Measurements from ENCODE around the gene CNKSR1.

CNKSR1 gene

DNA sequence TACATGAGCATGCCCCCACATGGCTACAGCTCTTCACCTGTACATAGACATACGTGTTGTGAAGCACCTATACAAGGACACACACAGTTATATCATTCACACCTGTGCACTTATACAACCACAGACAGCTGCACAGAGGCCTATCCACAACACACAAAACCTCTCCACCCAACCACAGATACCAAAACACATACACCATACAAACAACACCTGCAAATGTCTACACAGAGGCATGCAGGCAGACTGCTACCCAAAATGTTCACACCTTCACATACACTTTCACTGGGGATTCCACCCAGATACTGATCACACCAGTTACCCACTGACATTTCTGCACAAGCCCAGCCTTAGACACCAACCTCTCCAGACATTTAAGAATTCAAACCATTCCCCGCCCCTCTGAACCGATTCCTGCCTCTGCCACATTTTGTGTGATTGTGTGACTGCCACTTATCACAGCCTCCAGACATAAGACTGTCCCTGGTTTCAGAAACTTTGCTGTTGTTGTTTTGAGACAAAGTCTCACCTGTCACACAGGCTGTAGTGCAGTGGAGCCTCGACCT is 10.5 kb upstream of the CNKSR1 start:
- WGBS, 2 donors (ENCODE audit: extremely low coverage in 2 of 2, insufficient read length in 2 of 2, insufficient replicate concordance in 1 of 2) = no CpG with 5 or more reads among the region's 4 CpGs

GRCh38 chr1:26168410-26169197 is 8.7 kb upstream of the CNKSR1 start, which contains the start of gene C1orf232:
C1orf232 (minus strand) TSS chr1:26168963; CDS start chr1:26168499, 464 bp downstream.
- WGBS, 2 donors (ENCODE audit: extremely low coverage in 2 of 2, insufficient read length in 2 of 2, insufficient replicate concordance in 1 of 2) = no CpG with 5 or more reads among the region's 5 CpGs
- H3K27me3 ChIP-seq (ENCODE audit: control insufficient read depth in 3 of 3, insufficient read depth in 3 of 3, low read depth in 1 of 3, low read length in 3 of 3) = peaks cover 0 to 5% (median 3%) of the 10 kb centered on the region in 3 experiments
- H3K4me2 ChIP-seq (ENCODE audit: insufficient read depth, low read length, poor library complexity, severe bottlenecking) = peak within 1 kb of the TSS; percentile 98
- H2AFZ ChIP-seq (ENCODE audit: low read length) = peak within 1 kb of the TSS; percentile 97
- peak within 1 kb of the TSS; percentile 90 for H2BK12ac ChIP-seq (ENCODE audit: low read length)
- H2BK120ac ChIP-seq (ENCODE audit: low read depth, low read length) = peak within 1 kb of the TSS; percentile 21
- peaks cover 28 to 48% of the 10 kb centered on the region in 2 donors for H3K4me1 ChIP-seq (ENCODE audit: control insufficient read depth in 2 of 2, insufficient read depth in 1 of 2, low read depth in 1 of 2, low read length in 2 of 2)
- peak within 1 kb of the TSS; percentile 82 for H3K9ac ChIP-seq (ENCODE audit: low read depth, low read length, poor library complexity)
- peak within 1 kb of the TSS; percentile 96 for H2BK15ac ChIP-seq (ENCODE audit: low read length)
- DNase-seq (ENCODE audit: low spot score) = no peak
- peak within 1 kb of the TSS; percentile 95 for H3K18ac ChIP-seq (ENCODE audit: low read length)
- peak within 1 kb of the TSS; percentile 98 for H3K23ac ChIP-seq (ENCODE audit: low read depth, low read length, poor library complexity)
- peak within 1 kb of the TSS; percentile 53 for H3K4ac ChIP-seq (ENCODE audit: low read length)
- H2BK5ac ChIP-seq (ENCODE audit: low read length) = peak within 1 kb of the TSS; percentile 99
- H3K27ac ChIP-seq (replicated peaks; ENCODE audit: low read length) = peak within 1 kb of the TSS; percentile 53
- peak within 1 kb of the TSS; percentile 98 for H3K14ac ChIP-seq (ENCODE audit: low read length)
- H4K91ac ChIP-seq (ENCODE audit: low read depth, low read length, poor library complexity) = peak within 1 kb of the TSS; percentile 92
- H3K79me1 ChIP-seq (ENCODE audit: low read depth, low read length) = peaks cover 8% of the 10 kb centered on the region
- no peaks in the 10 kb centered on the region for H3K9me3 ChIP-seq (replicated peaks in 1 of 2; ENCODE audit: control insufficient read depth in 2 of 2, insufficient read depth in 1 of 2, low read depth in 1 of 2, low read length in 2 of 2)
- peaks cover 7 to 11% of the 10 kb centered on the region in 2 donors for H3K36me3 ChIP-seq (replicated peaks in 1 of 2; ENCODE audit: control insufficient read depth in 2 of 2, insufficient read depth in 2 of 2, low read length in 2 of 2)
- peak within 1 kb of the TSS; percentile 99 for H2AK5ac ChIP-seq (ENCODE audit: low read depth, low read length)
- H4K8ac ChIP-seq (ENCODE audit: low read depth, low read length) = no peak within 1 kb of the TSS
- H3K4me3 ChIP-seq (ENCODE audit: low read length in 2 of 2) = peak within 1 kb of the TSS; percentile 70 to 87

More for the DNA sequence above, 10.5 kb upstream of the CNKSR1 start:
- peaks cover 28 to 49% of the 10 kb centered on the region in 2 donors for H3K4me1 ChIP-seq (ENCODE audit: control insufficient read depth in 2 of 2, insufficient read depth in 1 of 2, low read depth in 1 of 2, low read length in 2 of 2)
- peak overlapping the region; percentile 66 for H2AK5ac ChIP-seq (ENCODE audit: low read depth, low read length)
- no peak overlapping the region for H2BK5ac ChIP-seq (ENCODE audit: low read length)
- H3K79me1 ChIP-seq (ENCODE audit: low read depth, low read length) = peaks cover 8% of the 10 kb centered on the region
- no peak overlapping the region for H3K14ac ChIP-seq (ENCODE audit: low read length)
- peaks cover 3 to 19% (median 3%) of the 10 kb centered on the region in 3 experiments for H3K27me3 ChIP-seq (ENCODE audit: control insufficient read depth in 3 of 3, insufficient read depth in 3 of 3, low read depth in 1 of 3, low read length in 3 of 3)
- H2BK15ac ChIP-seq (ENCODE audit: low read length) = peak overlapping the region; percentile 90
- no peak overlapping the region for H3K23ac ChIP-seq (ENCODE audit: low read depth, low read length, poor library complexity)
- H3K9ac ChIP-seq (ENCODE audit: low read depth, low read length, poor library complexity) = no peak overlapping the region
- H3K4me3 ChIP-seq (ENCODE audit: low read length in 2 of 2) = no peak overlapping the region
- peaks cover 7 to 8% of the 10 kb centered on the region in 2 donors for H3K36me3 ChIP-seq (replicated peaks in 1 of 2; ENCODE audit: control insufficient read depth in 2 of 2, insufficient read depth in 2 of 2, low read length in 2 of 2)
- no peak overlapping the region for H3K4me2 ChIP-seq (ENCODE audit: insufficient read depth, low read length, poor library complexity, severe bottlenecking)
- no peak overlapping the region for H4K8ac ChIP-seq (ENCODE audit: low read depth, low read length)
- H3K18ac ChIP-seq (ENCODE audit: low read length) = no peak overlapping the region
- H3K27ac ChIP-seq (replicated peaks; ENCODE audit: low read length) = no peak overlapping the region
- no peak overlapping the region for H3K4ac ChIP-seq (ENCODE audit: low read length)
- DNase-seq (ENCODE audit: low spot score) = no peak
- no peak overlapping the region for H4K91ac ChIP-seq (ENCODE audit: low read depth, low read length, poor library complexity)
- no peaks in the 10 kb centered on the region for H3K9me3 ChIP-seq (replicated peaks in 1 of 2; ENCODE audit: control insufficient read depth in 2 of 2, insufficient read depth in 1 of 2, low read depth in 1 of 2, low read length in 2 of 2)
- no peak overlapping the region for H2BK12ac ChIP-seq (ENCODE audit: low read length)
- no peak overlapping the region for H2BK120ac ChIP-seq (ENCODE audit: low read depth, low read length)
- H2AFZ ChIP-seq (ENCODE audit: low read length) = no peak overlapping the region

DNA sequence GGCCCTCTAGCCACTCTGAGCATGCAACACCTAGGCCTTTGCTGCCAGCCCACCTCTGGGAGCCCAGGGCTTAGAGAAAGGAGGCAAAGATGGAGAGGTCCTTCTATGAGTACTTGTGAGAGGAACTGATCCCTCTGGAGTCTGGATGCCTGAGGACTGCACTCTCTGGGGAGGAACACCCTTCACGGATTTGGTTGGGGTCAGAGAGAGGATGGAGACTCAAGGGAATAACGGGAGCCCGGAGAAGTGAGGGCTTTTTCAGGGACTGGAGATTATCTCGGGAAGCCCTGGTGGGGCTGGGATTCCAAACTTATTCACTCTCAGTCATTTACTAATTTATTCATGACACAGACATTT is 8.1 kb upstream of the CNKSR1 start:
- Histone ChIP-seq H2BK5ac (ENCODE audit: low read length) (peak overlapping the region; percentile 99), H2BK12ac (ENCODE audit: low read length) (no peak overlapping the region), H3K9ac (ENCODE audit: low read depth, low read length, poor library complexity) (no peak overlapping the region), H3K23ac (ENCODE audit: low read depth, low read length, poor library complexity) (no peak overlapping the region), H2BK15ac (ENCODE audit: low read length) (no peak overlapping the region), H3K4me2 (ENCODE audit: insufficient read depth, low read length, poor library complexity, severe bottlenecking) (peak overlapping the region; percentile 98), H3K4me3 (ENCODE audit: low read length in 2 of 2) (peak overlapping the region in 1 of 2 donors; percentile 70), H3K4ac (ENCODE audit: low read length) (no peak overlapping the region), H3K79me1 (ENCODE audit: low read depth, low read length) (peaks cover 8% of the 10 kb centered on the region), H4K8ac (ENCODE audit: low read depth, low read length) (no peak overlapping the region), H3K14ac (ENCODE audit: low read length) (no peak overlapping the region), H2AK5ac (ENCODE audit: low read depth, low read length) (peak overlapping the region; percentile 0), H3K27ac (replicated peaks; ENCODE audit: low read length) (peak overlapping the region; percentile 53), H2AFZ (ENCODE audit: low read length) (peak overlapping the region; percentile 97), H3K18ac (ENCODE audit: low read length) (no peak overlapping the region), H3K27me3 (ENCODE audit: control insufficient read depth in 3 of 3, insufficient read depth in 3 of 3, low read depth in 1 of 3, low read length in 3 of 3) (peaks cover 0 to 3% (median 0%) of the 10 kb centered on the region in 3 experiments), H4K91ac (ENCODE audit: low read depth, low read length, poor library complexity) (no peak overlapping the region), H3K4me1 (ENCODE audit: control insufficient read depth in 2 of 2, insufficient read depth in 1 of 2, low read depth in 1 of 2, low read length in 2 of 2) (peaks cover 28 to 46% of the 10 kb centered on the region in 2 donors), H2BK120ac (ENCODE audit: low read depth, low read length) (no peak overlapping the region), H3K9me3 (replicated peaks in 1 of 2; ENCODE audit: control insufficient read depth in 2 of 2, insufficient read depth in 1 of 2, low read depth in 1 of 2, low read length in 2 of 2) (no peaks in the 10 kb centered on the region), H3K36me3 (replicated peaks in 1 of 2; ENCODE audit: control insufficient read depth in 2 of 2, insufficient read depth in 2 of 2, low read length in 2 of 2) (peaks cover 7 to 11% of the 10 kb centered on the region in 2 donors)
- WGBS, 2 donors (ENCODE audit: extremely low coverage in 2 of 2, insufficient read length in 2 of 2, insufficient replicate concordance in 1 of 2) = no CpG with 5 or more reads among the region's 4 CpGs
- no peak for DNase-seq (ENCODE audit: low spot score)
